Immature natural killer cell (primary cell): ENCODE data around the gene FADS6. TPM values are rescaled to one million over a fixed set of nuclear protein-coding genes. Genes with fewer than 3 reads are reported as not detected.
"Not testable (repeated sequence)": the region's sequence is repeated elsewhere in the genome, so short reads cannot be mapped to it uniquely, and the experiment has no call there.

Experiments
- DNase-seq, 3 donors: peaks; one replicate each; pipeline ENCODE4 v3.0.0; 2022; ENCODE audit warnings: mixed read lengths in 1 of 3
- H3K27ac Mint-ChIP-seq, 6 donors: one replicate each; pipeline ENCODE4 v1.8.0; 2020; ENCODE audit warnings: mixed read lengths in 6 of 6, mild to moderate bottlenecking in 5 of 6, inconsistent platforms in 4 of 6, moderate library complexity in 3 of 6
- H3K27me3 Mint-ChIP-seq, 3 donors: one replicate each; pipeline ENCODE4 v1.8.0; 2020 to 2021; ENCODE audit warnings: low read depth in 3 of 3, mild to moderate bottlenecking in 3 of 3, mixed read lengths in 3 of 3, moderate library complexity in 3 of 3, inconsistent platforms in 1 of 3
- H3K36me3 Mint-ChIP-seq, 3 donors: one replicate each; pipeline ENCODE4 v1.8.0; 2020; ENCODE audit warnings: mixed read lengths in 3 of 3, inconsistent platforms in 2 of 3, mild to moderate bottlenecking in 2 of 3
- H3K4me1 Mint-ChIP-seq, 2 donors: one replicate each; pipeline ENCODE4 v1.8.0; 2020; ENCODE audit warnings: inconsistent platforms in 2 of 2, mild to moderate bottlenecking in 2 of 2, mixed read lengths in 2 of 2, moderate library complexity in 1 of 2
- H3K4me3 Mint-ChIP-seq, 5 donors: one replicate each; pipeline ENCODE4 v1.8.0; 2020; ENCODE audit warnings: mild to moderate bottlenecking in 5 of 5, mixed read lengths in 5 of 5, inconsistent platforms in 3 of 5, moderate library complexity in 3 of 5
- H3K9me3 Mint-ChIP-seq, 6 donors: one replicate each; pipeline ENCODE4 v1.8.0; 2020; ENCODE audit warnings: mild to moderate bottlenecking in 6 of 6, mixed read lengths in 6 of 6, inconsistent platforms in 4 of 6, moderate library complexity in 3 of 6
- polyA plus RNA-seq, 3 donors: library from polyadenylated mRNA; unstranded; fragments of 300-500 nt; fragmentation: Illumina TruSeq; gene quantifications; one replicate each; pipeline ENCODE4 v1.2.3, GENCODE V29; 2021

FADS6 gene
- polyA plus RNA-seq, 3 donors from 2014 or later: not detected

DNA sequence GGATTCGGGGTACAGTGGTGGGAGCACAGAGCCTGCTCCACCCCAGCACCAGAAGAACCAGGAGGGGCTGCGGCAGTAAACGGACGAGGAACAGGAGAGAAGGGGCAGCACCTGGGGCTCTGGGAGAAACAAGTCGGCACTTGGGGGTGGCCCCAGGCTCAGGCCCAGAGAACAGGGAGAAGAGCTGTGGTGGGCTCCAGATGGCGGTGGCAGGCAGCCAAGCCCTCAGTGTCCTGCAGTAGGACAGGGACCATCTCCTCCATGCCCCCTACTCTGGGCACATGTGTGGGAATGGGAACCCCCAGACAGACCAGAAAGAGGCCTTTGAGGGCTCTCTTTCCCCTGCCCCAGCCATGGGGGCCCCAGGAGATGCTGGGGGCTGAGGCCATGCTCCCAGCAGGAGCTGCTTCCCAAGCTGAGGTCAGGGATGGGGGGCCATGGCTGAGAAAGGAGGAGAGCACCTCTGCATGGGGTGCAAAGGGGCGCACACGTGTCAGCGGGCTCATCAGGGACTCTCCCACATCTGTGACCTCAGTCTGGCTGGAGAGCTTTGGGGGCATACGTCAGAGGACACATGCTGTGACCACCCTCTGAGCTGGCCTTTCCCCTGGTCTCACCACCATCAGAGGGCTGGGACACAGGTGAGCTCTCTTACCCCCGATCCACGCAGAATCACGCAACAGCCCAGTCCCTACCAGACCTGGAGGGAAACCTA is 22.9 kb upstream of the FADS6 start:
- no peak for DNase-seq
- H3K27me3 Mint-ChIP-seq: peaks cover 6 to 9% (median 9%) of the 10 kb centered on the region in 3 donors
- H3K36me3 Mint-ChIP-seq: no peaks in the 10 kb centered on the region
- H3K4me1 Mint-ChIP-seq: no peaks in the 10 kb centered on the region
- H3K27ac Mint-ChIP-seq: no peak overlapping the region
- no peak overlapping the region for H3K4me3 Mint-ChIP-seq
- no peaks in the 10 kb centered on the region for H3K9me3 Mint-ChIP-seq

DNA sequence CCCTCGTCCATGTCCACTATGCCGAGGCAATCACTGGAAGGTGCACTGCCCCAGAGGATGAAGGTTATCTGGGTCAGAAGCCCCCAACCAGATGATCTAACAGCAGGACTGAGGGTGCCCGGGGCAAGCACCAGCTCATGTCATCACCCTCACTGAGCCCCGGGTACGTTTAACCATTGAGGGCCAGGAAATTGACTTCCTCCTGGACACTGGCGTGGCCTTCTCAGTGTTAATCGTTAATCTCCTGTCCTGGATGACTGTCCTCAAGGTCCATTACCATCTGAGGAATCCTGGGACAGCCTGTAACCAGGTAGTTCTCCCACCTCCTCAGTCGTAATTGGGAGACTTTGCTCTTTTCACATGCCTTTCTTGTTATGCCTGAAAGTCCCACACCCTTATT is 18.0 kb upstream of the FADS6 start:
- not testable (repeated sequence) for DNase-seq, H3K4me1 Mint-ChIP-seq, H3K9me3 Mint-ChIP-seq, H3K36me3 Mint-ChIP-seq, H3K27me3 Mint-ChIP-seq, H3K4me3 Mint-ChIP-seq, H3K27ac Mint-ChIP-seq

DNA sequence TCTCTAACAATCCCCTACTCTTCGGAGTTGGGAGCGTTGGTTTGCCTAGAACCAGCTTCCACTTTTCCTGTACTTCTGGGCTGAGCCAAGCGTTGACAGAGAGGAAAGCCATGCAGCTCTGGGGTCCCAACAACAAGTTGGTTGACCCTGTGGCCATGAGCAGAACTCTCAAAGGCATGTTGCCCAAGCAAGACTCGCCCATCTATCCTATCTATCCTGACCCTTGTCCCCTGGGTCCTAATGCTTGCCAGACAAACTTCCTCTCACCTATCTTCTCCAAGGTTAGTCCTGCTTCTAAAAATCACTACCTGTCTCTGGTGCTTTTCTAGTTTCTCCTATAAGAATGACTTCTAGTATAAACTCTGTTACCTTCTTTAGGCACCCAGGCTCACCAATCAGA is 15.7 kb upstream of the FADS6 start:
- H3K4me3 Mint-ChIP-seq, H3K9me3 Mint-ChIP-seq: not testable (repeated sequence)

DNA sequence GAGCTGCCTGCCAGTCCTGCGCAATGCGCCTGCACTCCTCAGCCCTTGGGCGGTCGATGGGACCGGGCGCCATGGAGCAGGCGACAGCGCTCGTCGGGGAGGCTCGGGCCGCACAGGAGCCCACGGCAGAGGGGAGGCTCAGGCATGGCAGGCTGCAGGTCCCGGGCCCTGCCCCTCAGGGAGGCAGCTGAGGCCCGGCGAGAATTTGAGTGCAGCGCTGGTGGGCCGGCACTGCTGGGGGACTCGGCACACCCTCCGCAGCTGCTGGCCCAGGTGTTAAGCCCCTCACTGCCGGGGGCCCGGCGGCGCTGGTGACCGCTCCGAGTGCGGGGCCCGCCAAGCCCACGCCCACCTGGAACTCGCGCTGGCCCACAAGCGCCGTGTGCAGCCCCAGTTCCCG is 13.6 kb upstream of the FADS6 start:
- Mint-ChIP-seq H3K27me3 (peaks cover 0 to 13% (median 7%) of the 10 kb centered on the region in 3 donors), H3K27ac (no peak overlapping the region), H3K4me3 (no peak overlapping the region), H3K36me3 (no peaks in the 10 kb centered on the region), H3K9me3 (no peaks in the 10 kb centered on the region), H3K4me1 (no peaks in the 10 kb centered on the region)
- DNase-seq: no peak

More for the DNA sequence above, 15.7 kb upstream of the FADS6 start:
- H3K4me1 Mint-ChIP-seq, DNase-seq, H3K27ac Mint-ChIP-seq, H3K27me3 Mint-ChIP-seq, H3K36me3 Mint-ChIP-seq: not testable (repeated sequence)

DNA sequence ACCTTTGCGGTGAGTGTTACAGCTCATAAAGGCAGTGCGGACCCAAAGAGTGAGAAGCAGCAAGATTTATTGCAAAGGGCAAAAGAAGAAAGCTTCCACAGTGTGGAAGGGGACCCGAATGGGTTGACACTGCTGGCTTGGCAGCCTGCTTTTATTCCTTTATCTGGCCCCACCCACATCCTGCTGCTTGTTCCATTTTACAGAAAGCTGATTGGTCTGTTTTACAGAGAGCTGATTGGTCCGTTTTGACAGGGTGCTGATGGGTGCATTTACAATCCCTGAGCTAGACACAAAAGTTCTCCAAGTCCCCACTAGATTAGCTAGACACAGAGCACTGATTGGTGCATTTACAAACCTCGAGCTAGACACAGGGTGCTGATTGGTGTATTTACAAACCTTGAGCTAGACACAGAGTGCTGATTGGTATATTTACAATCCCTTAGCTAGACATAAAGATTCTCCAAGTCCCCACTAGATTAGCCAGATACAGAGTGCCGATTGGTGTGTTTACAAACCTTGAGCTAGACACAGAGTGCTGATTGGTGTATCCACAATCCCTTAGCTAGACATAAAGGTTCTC is 12.9 kb upstream of the FADS6 start:
- Mint-ChIP-seq H3K27me3 (peaks cover 0 to 13% (median 7%) of the 10 kb centered on the region in 3 donors), H3K27ac (peak overlapping the region in 1 of 6 donors; percentile 7)
- not testable (repeated sequence) for H3K9me3 Mint-ChIP-seq, H3K4me1 Mint-ChIP-seq, H3K36me3 Mint-ChIP-seq, H3K4me3 Mint-ChIP-seq
- peak in 1 of 3 donors; percentile 5 for DNase-seq

DNA sequence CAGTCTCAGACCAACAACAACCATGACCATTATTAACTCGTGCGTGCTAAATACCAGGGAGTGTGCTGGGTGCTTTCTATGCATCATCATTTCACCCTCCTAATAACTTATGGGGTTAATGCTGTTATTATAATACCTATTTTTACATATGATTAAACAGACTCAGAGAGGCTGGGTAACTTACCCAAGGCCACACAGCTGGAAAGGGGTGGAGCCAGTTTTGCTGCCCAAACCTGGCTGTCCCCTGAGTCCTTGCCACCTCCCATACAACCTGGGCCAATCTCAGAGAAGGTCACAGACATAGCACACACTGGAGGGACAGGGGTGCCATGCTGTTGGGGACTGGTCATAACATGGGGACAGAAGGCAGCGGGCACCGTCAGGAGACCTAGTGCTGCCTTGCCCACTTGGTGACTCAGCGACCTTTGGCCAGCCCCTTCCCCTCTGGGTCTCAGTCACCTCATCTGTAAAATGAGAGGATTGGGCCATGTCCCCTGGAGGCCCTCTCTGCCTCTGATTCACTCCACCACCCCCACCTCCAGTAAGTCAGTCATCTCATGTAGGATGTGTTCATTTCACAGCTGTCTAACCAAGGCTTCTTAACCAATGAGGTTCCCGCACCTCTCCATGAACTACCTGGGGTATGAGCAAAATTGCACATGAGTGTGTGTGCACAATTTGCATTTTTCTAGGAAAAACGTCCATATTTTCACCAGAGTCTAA is 11.4 kb upstream of the FADS6 start:
- no peaks in the 10 kb centered on the region for H3K36me3 Mint-ChIP-seq
- no peaks in the 10 kb centered on the region for H3K4me1 Mint-ChIP-seq
- no peak overlapping the region for H3K27ac Mint-ChIP-seq
- no peak for DNase-seq
- H3K4me3 Mint-ChIP-seq: no peak overlapping the region
- H3K9me3 Mint-ChIP-seq: no peaks in the 10 kb centered on the region
- peaks cover 0 to 13% (median 7%) of the 10 kb centered on the region in 3 donors for H3K27me3 Mint-ChIP-seq

DNA sequence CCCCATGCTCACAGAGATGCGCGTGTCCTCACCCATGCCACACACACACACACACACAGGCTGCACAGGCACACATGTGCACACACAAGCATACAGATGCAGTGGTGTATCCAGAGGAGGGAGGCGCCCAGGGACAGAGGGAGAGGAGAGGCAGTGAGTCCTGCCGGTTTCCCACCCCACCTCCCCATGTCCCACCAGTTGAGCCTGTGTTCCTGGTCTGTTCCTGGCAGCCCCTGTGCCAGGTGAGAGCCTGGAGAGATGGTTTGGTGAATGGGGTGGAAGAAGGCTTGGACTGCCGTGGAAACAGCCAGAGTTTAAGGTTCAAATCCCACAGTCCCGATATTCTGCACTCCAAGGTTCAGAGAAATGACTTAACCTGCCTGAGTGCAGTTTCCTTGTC is 10.2 kb upstream of the FADS6 start:
- Mint-ChIP-seq H3K9me3 (no peaks in the 10 kb centered on the region), H3K4me3 (no peak overlapping the region), H3K27me3 (peaks cover 0 to 13% (median 7%) of the 10 kb centered on the region in 3 donors), H3K36me3 (no peaks in the 10 kb centered on the region), H3K27ac (no peak overlapping the region), H3K4me1 (no peaks in the 10 kb centered on the region)
- DNase-seq: no peak

DNA sequence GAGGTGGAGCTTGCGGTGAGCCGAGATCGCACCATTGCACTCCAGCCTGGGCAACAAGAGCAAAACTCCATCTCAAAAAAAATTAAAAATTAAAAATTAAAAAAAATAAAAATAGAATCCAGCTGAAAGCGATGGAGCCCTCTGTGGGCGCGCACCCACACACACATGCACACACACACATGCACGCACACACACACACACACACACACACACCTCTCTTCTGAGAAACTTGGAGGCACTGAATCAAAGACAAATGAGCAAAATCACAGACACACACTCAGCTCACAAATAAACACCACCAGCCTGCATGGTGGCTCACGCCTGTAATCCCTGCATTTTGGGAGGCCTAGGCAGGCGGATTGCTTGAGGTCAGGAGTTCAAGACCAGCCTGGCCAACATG is 9.6 kb upstream of the FADS6 start:
- H3K27ac Mint-ChIP-seq: no peak overlapping the region
- peaks cover 0 to 13% (median 7%) of the 10 kb centered on the region in 3 donors for H3K27me3 Mint-ChIP-seq
- no peak overlapping the region for H3K4me3 Mint-ChIP-seq
- no peaks in the 10 kb centered on the region for H3K36me3 Mint-ChIP-seq
- no peaks in the 10 kb centered on the region for H3K9me3 Mint-ChIP-seq
- H3K4me1 Mint-ChIP-seq: no peaks in the 10 kb centered on the region
- no peak for DNase-seq

DNA sequence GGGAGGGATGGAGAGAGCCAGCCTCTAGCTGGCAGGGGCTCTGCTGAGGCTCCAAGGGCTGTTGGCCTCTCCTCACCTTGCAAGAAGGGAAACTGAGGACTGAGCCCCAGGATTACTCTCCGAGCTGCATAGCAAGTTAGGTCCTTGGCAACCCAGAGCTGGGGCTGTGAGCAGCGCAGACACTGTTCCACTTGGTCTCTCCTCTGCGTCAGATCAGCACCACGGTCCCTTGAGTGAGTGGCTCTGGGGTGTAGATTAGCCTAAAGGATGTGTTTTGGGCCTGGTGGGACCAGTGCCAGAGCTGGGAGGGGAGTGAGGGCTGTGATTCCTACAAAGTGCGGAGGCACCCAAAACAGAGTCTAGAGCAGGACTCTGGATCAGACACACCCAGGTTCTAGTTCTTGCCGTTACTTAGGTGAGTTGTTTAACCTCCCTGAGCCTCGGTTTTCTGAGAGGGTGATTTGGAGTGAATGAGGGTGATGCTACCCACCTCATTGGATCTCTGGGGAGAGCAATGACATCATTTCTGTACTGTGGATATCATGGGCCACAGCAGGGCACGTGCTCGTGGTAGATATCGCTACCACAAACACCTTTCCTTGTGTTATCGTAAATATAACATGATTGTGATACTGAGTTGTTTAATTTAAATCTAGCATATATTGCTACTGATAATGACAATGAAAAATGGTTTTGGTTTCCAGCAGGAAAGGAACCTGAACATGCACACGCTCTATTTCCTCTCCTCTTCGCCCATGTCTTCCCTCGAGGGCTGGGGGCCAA is 8.1 kb upstream of the FADS6 start:
- H3K27ac Mint-ChIP-seq: no peak overlapping the region
- H3K4me1 Mint-ChIP-seq: no peaks in the 10 kb centered on the region
- H3K9me3 Mint-ChIP-seq: no peaks in the 10 kb centered on the region
- no peaks in the 10 kb centered on the region for H3K36me3 Mint-ChIP-seq
- no peak overlapping the region for H3K4me3 Mint-ChIP-seq
- DNase-seq: no peak
- peaks cover 2 to 15% (median 7%) of the 10 kb centered on the region in 3 donors for H3K27me3 Mint-ChIP-seq

DNA sequence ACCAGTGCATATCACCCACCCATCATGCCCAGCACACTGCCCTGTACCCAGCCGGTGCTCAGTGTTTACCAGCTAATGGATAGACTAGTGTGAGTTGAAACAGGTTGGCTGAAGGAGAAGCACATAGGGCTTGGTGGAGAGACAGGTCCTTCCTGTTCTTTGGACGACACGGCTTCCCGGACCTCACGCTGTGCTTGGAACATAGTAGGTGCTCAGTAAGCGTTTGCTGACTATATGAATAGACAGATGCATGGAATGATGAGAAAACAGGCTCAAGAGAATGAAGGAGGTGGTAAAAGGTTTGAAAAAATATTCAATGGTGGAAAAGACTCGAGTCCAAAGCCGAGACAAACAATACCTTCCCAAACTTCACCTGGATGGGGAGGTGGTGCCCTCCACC is 6.8 kb upstream of the FADS6 start:
- Mint-ChIP-seq H3K9me3 (no peaks in the 10 kb centered on the region), H3K36me3 (no peaks in the 10 kb centered on the region), H3K27me3 (peaks cover 5 to 10% (median 9%) of the 10 kb centered on the region in 3 donors), H3K27ac (no peak overlapping the region), H3K4me1 (no peaks in the 10 kb centered on the region), H3K4me3 (no peak overlapping the region)
- no peak for DNase-seq

DNA sequence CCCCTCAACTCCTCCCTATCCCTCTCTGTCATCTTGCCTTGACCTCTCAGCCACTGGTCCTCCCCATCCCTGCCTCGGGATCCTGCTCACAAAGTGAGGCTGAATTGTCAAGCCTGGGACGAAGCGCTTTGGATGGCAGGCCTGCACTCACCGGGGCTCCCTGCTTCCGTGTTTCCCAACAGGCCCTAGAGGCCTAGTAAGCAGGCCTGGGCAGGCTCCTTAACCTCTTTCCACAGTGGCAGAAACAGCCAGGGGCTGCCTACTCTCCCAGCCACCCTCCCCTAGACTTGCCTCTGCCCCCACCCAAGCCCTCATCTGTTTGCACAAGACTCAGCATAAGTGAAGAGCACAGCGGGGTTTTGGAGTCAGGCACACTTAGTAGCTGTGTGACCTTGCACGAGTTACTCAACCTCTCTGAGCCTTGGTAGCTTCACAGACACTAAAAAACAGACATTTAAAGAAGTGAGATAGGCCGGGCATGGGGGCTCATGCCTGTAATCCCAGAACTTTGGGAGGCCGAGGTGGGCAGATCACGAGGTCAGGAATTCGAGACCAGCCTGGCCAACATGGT is 5.0 kb upstream of the FADS6 start:
- no peaks in the 10 kb centered on the region for H3K36me3 Mint-ChIP-seq
- no peaks in the 10 kb centered on the region for H3K9me3 Mint-ChIP-seq
- H3K27ac Mint-ChIP-seq: no peak overlapping the region
- H3K4me1 Mint-ChIP-seq: peaks cover 0 to 3% of the 10 kb centered on the region in 2 donors
- H3K4me3 Mint-ChIP-seq: no peak overlapping the region
- peaks cover 8 to 12% (median 11%) of the 10 kb centered on the region in 3 donors for H3K27me3 Mint-ChIP-seq
- no peak for DNase-seq

DNA sequence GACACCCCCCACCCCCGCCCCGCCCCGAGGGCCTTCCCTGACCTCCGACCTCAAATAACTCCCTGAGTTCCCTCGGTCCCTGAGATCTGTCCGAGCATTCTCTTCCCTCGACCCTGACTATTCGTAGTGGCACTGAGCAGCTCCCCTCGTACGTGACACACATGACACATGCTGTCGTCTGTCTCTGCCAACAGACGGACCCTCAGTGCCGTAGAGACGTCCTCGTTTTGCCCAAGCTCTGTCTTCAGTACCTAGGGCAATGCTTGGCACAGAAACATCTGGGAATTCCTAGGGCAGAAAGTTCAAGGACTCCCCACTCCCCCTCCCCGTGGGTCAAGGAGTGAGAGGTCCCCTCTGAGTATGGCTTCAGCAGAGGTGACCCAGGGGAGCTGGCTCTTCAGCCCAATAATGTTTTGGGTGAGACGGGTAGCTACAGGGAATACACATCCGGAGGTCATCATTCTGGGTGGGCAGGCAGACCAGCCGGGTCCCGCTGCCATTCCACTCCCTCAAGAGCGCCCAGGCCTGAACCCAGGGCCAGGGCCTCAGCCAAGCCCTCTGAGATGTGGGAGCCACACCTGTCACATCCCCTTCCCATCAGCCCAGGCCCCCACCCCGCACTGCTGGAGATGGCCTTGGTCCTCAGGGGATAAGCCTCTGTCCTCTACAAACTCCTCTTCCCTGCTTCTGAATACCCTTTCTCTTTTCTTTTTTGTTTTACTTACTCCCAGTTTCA is 671 bp upstream of the FADS6 start:
- H3K4me3 Mint-ChIP-seq: peak overlapping the region in 4 of 5 donors; percentile 29 to 72 (median 38)
- peaks cover 7 to 21% (median 13%) of the 10 kb centered on the region in 3 donors for H3K27me3 Mint-ChIP-seq

More for the DNA sequence above, 671 bp upstream of the FADS6 start:
- H3K27ac Mint-ChIP-seq: no peak overlapping the region
- H3K9me3 Mint-ChIP-seq: no peaks in the 10 kb centered on the region
- H3K4me1 Mint-ChIP-seq: peaks cover 0 to 3% of the 10 kb centered on the region in 2 donors
- no peak for DNase-seq
- no peaks in the 10 kb centered on the region for H3K36me3 Mint-ChIP-seq
